Epithelial cell of esophagus (primary cell): ENCODE results near the gene NPPC.
"Not testable (repeated sequence)": the region's sequence is repeated elsewhere in the genome, so short reads cannot be mapped to it uniquely, and the experiment has no call there.

Source experiments
- DNase-seq: peaks from one replicate; pipeline ENCODE4 v3.0.0; 2010; ENCODE audit warnings: low read depth
- H3K4me3 ChIP-seq: 2 replicates; pipeline ENCODE4 v1.5.1; 2011; ENCODE audit warnings: mild to moderate bottlenecking, low read length, control low read depth
- TF ChIP-seq, protein P1 (sequence below): IDR thresholded peaks from 2 replicates; pipeline ENCODE4 v1.5.1; 2011; ENCODE audit warnings: low read depth, mild to moderate bottlenecking, low read length, control low read depth, inconsistent platforms; ENCODE audit not compliant: insufficient read depth; ENCODE audit errors: missing control alignments

The NPPC gene

DNA sequence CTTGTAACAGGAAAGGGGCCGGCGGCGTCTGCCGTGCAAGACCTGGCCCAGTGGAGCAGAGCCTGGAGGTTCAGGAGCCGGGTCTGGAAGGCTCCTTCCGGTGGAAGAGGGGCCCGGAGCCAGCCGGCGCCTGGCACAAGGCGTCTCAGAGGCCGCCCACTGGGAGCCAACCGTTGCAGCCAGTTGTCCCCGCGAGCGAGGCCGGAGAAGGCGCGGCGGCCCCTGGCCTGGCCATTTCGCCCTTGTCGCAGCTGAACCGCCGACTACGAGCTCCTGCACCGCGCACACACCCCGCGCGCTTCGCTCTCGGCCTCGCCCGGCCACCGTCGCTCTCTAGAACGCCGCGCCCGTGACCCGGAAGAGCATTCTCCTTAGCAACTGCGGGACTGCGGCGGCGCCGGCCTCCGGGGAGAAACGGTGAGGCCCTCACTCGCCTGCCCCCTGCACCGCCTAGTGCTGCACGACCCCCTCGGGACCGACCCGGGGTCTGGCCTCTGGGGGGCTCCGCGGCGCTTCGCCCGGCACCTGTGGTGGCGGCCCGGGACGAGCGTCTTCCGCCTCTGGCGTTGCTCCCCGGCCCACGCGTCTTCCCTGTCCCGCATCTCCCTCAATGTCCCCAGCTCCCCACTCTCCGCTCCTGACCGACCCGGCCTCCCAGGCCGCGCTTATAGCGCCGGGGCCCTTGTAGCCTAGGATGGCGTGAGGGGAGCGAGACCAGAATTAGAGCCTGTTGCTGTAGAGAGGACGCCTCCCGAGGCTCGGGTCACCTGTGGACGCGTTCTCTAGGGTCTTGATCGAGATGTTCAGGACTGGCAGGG lies 35.4 kb upstream of the NPPC start, which contains the start of gene DIS3L2:
TSS of gene DIS3L2 (plus strand) at position 365 of the 818 bp plus-strand sequence. CDS start 53,215 bp downstream, outside the sequence.
- DNase-seq = peak; percentile 83
- TF ChIP-seq, protein P1, sequence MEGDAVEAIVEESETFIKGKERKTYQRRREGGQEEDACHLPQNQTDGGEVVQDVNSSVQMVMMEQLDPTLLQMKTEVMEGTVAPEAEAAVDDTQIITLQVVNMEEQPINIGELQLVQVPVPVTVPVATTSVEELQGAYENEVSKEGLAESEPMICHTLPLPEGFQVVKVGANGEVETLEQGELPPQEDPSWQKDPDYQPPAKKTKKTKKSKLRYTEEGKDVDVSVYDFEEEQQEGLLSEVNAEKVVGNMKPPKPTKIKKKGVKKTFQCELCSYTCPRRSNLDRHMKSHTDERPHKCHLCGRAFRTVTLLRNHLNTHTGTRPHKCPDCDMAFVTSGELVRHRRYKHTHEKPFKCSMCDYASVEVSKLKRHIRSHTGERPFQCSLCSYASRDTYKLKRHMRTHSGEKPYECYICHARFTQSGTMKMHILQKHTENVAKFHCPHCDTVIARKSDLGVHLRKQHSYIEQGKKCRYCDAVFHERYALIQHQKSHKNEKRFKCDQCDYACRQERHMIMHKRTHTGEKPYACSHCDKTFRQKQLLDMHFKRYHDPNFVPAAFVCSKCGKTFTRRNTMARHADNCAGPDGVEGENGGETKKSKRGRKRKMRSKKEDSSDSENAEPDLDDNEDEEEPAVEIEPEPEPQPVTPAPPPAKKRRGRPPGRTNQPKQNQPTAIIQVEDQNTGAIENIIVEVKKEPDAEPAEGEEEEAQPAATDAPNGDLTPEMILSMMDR = no peak

DNA sequence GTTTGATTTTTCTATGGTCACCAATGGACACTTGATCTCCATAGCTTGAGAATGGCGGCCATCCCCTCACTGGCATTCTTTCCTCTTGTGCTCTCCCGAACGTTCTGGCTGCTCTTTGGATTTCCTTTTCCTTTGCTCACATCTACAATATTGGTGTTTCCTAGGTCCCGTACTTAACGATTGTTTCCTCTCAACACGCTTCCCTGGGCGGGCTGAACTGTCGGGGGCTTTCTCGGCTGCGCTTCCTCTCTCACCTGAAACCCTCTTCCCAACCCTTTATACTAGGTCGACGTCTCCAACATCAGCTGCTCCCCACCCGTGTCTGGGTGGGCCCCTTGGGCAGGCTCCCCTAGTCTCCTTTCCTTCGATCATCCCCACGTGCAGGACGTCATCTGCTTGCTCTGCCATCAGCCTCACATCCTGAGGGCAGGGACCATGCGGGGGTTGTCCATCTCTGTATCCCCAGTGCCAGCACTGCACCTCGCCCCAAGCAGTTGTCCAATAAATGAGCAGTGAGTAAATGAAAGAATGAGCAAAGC lies 34.7 kb upstream of the NPPC start:
- TF ChIP-seq, protein P1 = no peak
- peak overlapping the region; percentile 89 for H3K4me3 ChIP-seq

More for the DNA sequence above, 35.4 kb upstream of the NPPC start, which contains the start of gene DIS3L2:
- peak within 1 kb of the TSS; percentile 89 for H3K4me3 ChIP-seq

DNA sequence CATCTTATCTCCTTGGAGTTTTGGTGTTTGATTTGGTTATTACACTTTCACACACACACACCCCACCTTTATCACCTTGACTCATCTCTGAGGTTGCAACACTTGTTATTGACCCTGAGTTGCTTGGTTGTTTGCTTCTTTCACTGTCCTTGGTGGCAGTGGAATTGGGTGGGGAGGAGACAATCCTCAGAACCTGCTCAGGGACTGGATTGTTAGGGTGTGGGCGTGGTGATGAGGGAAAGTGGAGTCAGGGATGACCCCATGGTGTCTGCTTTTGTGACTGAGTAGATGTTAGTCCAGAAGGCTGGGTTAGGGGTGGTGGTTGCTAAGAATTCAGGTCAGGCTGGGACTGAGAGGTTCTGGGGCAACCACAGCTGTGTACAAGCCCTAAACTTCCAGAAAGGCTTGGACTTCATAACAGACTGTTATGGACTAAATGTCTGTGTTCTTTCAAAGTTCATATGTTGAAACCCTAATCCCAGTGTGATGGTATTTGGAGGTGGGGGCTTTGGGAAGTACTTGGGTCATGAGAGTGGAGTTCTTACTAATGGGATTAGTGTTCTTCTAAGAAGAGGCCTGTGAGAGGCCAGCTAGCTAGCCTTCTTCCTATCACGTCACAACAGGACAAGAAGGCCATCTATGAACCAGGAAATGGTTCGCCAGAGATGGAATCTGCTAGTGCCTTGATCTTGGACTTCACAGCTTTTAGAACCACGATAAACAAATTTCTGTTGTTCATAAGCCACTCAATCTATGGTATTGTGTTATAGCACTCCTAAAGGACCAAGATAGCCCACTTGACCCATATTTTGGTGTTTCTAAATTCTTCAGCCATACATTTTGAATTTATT lies 31.9 kb upstream of the NPPC start:
- TF ChIP-seq, protein P1 = no peak
- DNase-seq = peak; percentile 39
- H3K4me3 ChIP-seq = no peak overlapping the region

More for the DNA sequence above, 34.7 kb upstream of the NPPC start:
- no peak for DNase-seq

DNA sequence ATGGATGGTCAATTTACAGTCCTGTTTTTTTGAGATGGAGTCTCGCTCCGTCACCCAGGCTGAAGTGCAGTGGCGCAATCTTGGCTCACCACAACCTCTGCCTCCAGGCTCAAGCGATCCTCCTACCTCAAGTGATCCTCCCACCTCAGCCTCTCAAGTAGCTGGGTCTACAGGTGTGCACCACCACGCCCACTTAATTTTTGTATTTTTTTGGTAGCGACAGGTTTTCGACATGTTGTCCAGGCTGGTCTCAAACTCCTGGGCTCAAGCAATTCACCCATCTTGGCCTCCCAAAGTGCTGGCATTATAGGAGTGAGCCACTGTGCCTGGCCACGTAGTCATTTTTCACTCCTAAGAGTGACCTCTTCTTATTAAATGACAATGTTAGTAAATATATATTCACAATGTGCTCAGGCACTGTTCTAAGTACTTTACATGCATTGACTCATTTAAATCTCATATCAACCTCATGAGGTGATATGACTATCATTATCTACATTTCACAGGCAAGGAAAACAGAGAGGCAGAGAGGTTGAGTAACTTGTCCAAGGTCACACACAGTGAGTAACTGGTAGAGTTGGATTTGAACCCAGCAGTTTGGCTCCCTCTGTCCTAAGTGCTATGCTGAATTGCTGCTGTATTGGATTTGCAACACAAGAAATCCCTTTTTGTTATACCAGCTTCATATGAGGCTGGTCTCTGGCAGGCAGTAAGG lies 29.7 kb upstream of the NPPC start:
- DNase-seq = peak; percentile 15
- TF ChIP-seq, protein P1 = no peak
- H3K4me3 ChIP-seq = no peak overlapping the region

DNA sequence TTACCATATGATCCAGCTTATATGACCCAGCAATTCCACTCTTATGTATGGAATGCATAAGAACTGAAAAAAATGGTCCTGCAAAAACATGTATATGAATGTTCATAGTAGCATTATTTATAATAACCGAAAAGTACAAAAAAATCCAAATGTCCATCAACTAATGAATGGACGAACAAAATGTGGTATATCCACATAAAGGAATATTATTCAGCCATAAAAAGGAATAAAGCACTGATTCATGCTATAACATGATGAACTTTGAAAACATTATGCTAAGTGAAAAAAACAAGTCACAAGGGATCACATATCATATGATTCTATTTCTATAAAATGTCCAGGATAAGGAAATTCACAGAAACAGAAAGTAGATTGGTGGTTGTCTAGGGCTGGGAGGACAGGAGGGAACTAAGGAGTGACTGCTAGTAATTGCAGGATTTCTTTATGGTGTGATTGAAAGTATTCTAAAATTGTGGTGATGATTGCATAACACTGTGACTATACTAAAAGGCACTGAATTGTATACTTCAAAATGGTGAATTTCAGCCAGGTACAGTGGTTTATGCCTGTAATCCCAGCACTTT lies 25.3 kb upstream of the NPPC start:
- H3K4me3 ChIP-seq = no peak overlapping the region
- TF ChIP-seq, protein P1 = no peak
- no peak for DNase-seq

DNA sequence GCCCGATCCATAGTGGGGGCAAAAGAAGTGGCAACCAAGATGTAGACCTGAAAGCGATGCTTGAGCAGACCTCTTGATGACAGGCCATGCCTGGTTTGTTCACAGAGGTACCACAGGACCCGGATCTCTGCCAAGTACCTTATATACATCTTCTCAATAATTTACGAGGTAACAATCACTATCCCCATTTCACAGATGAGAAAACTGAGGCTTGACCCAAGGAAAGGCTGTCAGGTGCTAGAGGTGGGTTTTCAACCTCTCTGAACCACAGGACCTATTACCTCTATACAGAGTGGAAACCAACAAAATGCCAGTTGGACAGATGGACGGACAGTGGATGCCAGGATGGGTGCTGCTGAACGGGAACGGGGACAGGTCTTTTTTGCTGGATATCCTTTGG lies 21.5 kb upstream of the NPPC start:
- TF ChIP-seq, protein P1 = no peak
- DNase-seq = no peak
- no peak overlapping the region for H3K4me3 ChIP-seq

DNA sequence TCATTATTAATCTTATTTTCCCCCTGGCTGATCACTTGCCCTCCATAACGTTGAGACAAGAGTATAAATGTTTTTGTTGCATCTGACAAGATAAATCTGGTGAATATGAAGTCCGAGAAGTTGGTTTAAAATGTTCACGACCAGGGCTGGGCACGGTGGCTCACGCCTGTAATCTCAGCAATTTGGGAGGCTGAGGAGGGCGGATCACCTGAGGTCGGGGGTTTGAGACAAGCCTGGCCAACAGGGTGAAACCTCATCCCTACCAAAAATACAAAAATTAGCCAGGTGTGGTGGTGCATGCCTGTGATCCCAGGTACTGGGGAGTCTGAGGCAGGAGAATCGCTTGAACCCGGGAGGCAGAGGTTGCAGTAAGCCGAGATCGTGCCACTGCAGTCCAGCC lies 20.9 kb upstream of the NPPC start:
- not testable (repeated sequence) for H3K4me3 ChIP-seq, DNase-seq
